Measurements from ENCODE around the gene AJUBA. TPM values are rescaled to one million over a fixed set of nuclear protein-coding genes. Genes with fewer than 3 reads are reported as not detected.

Gene AJUBA
- total and polyA plus RNA-seq, 4 donors: 7.2 to 34.2 (median 28.8) TPM

DNA sequence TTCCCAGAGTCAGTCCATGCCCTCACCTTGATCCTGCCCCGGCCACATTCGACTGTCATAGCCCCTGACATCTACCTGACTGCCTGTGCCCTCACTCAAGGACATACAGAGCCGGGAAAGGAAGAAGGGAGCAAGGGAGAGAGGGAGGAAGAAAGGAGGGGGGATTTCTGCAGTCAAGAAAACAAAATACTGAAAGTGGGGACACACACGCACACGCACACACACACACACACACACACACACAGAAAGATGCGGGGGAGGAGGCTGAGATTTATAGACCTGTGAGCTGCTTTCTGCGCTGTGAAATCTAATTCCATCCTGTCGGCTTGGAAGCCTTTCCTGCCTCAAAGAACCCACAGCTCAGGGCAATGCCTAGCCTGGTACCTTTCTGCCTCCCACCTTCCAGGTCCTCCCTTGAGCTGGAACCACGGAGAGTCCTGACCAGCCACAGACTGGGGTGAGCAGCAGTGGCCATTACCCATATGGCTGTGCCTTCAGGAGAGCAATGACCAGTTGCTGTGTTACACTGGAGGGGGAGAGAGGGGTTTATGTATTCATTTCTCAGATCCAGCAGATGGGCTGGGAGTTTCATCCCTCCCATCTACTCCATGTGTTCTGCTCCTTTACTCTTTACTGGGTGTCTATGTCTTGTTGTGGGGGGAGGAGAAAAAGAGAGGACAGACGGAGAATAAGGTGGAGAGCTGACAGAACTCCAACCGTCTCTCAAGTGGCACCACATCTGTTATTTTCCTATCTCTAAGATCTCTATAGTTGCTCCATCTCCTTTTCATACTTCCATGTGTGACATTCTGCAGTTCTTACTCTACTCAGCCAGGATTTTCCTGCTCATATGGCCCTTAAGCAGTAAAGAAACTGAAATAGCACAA is 14.7 kb upstream of the AJUBA start:
- H3K9ac ChIP-seq (ENCODE audit: insufficient read depth in 1 of 2, low read length in 2 of 2): no peak overlapping the region
- H3K36me3 ChIP-seq (ENCODE audit: control insufficient read depth in 4 of 4, insufficient read depth in 4 of 4, low read length in 4 of 4): peaks cover 0 to 9% (median 3%) of the 10 kb centered on the region in 4 donors
- TF ChIP-seq CTCF (IDR thresholded peaks at IDR 0.05; ENCODE audit: control extremely low read depth, extremely low read depth): no peak
- ATAC-seq (ENCODE audit: insufficient read depth, low FRiP score) (no peak), DNase-seq (no peak)
- no peaks in the 10 kb centered on the region for H3K9me3 ChIP-seq (ENCODE audit: control insufficient read depth in 4 of 4, insufficient read depth in 3 of 4, low read length in 3 of 4)
- 77 to 80% methylated on average over 11 of the region's 11 CpGs for WGBS, 2 donors
- H3K27ac ChIP-seq (ENCODE audit: low read depth in 1 of 2, low read length in 1 of 2): no peak overlapping the region
- no peak overlapping the region for H3K4me3 ChIP-seq
- no peaks in the 10 kb centered on the region for H3K27me3 ChIP-seq (ENCODE audit: control insufficient read depth in 3 of 3, insufficient read depth in 3 of 3, low read length in 2 of 3)
- peaks cover 0 to 8% (median 4%) of the 10 kb centered on the region in 5 donors for H3K4me1 ChIP-seq (ENCODE audit: control insufficient read depth in 5 of 5, insufficient read depth in 5 of 5, low read length in 5 of 5)

DNA sequence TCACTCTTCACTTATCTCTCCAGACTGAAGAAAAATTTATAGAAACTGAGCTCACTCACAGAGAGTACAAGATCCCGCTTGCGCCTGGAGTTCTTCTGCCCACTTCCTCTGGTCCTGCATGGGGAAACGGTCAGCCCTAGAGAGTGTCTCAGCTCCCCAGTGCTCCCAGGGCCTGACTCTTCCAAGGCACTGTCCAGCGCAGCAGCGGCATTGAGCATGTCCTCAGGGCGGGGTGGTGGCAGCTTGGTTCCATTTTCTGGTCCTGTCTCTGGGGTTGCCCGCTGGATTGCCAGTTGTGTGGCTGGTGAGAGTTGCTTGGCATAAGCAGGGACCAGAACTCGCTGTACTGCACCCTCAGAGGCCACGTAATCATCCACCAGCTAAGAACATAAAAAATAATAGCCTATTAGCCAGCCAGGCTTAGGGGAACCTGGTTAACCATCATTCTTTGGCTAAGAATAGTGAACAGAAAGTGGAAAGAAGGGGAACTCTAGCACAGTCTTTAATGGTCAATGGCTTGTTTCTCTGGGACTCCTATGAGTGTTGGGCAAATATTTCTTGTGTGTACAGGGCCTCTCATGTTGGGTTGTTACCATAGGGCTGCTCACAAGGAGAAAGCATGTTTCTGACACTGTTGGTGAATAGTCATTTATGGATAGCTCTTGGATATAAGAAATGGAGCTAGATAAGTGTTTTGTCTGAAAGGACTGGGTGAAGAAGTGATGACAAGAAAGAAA is 13.7 kb upstream of the AJUBA start:
- Histone ChIP-seq H3K4me1 (ENCODE audit: control insufficient read depth in 5 of 5, insufficient read depth in 5 of 5, low read length in 5 of 5) (peaks cover 0 to 8% (median 4%) of the 10 kb centered on the region in 5 donors), H3K4me3 (no peak overlapping the region), H3K9me3 (ENCODE audit: control insufficient read depth in 4 of 4, insufficient read depth in 3 of 4, low read length in 3 of 4) (no peaks in the 10 kb centered on the region), H3K27ac (ENCODE audit: low read depth in 1 of 2, low read length in 1 of 2) (peak overlapping the region in 1 of 2 donors; percentile 61), H3K9ac (ENCODE audit: insufficient read depth in 1 of 2, low read length in 2 of 2) (no peak overlapping the region), H3K27me3 (ENCODE audit: control insufficient read depth in 3 of 3, insufficient read depth in 3 of 3, low read length in 2 of 3) (no peaks in the 10 kb centered on the region), H3K36me3 (ENCODE audit: control insufficient read depth in 4 of 4, insufficient read depth in 4 of 4, low read length in 4 of 4) (peaks cover 0 to 9% (median 3%) of the 10 kb centered on the region in 4 donors)
- DNase-seq: no peak
- TF ChIP-seq CTCF (IDR thresholded peaks at IDR 0.05; ENCODE audit: control extremely low read depth, extremely low read depth): no peak
- WGBS, 2 donors: 85 to 94% methylated on average over 9 of the region's 9 CpGs
- no peak for ATAC-seq (ENCODE audit: insufficient read depth, low FRiP score)

GRCh38 chr14:22994762-22995275 is 12.5 kb upstream of the AJUBA start:
- Histone ChIP-seq H3K9me3 (ENCODE audit: control insufficient read depth in 4 of 4, insufficient read depth in 3 of 4, low read length in 3 of 4) (no peaks in the 10 kb centered on the region), H3K36me3 (ENCODE audit: control insufficient read depth in 4 of 4, insufficient read depth in 4 of 4, low read length in 4 of 4) (peaks cover 1 to 12% (median 3%) of the 10 kb centered on the region in 4 donors), H3K27ac (ENCODE audit: low read depth in 1 of 2, low read length in 1 of 2) (no peak overlapping the region), H3K9ac (ENCODE audit: insufficient read depth in 1 of 2, low read length in 2 of 2) (no peak overlapping the region), H3K27me3 (ENCODE audit: control insufficient read depth in 3 of 3, insufficient read depth in 3 of 3, low read length in 2 of 3) (no peaks in the 10 kb centered on the region), H3K4me1 (ENCODE audit: control insufficient read depth in 5 of 5, insufficient read depth in 5 of 5, low read length in 5 of 5) (peaks cover 0 to 8% (median 4%) of the 10 kb centered on the region in 5 donors), H3K4me3 (no peak overlapping the region)
- 9 to 16% methylated on average over 4 of the region's 4 CpGs for WGBS, 2 donors
- TF ChIP-seq CTCF (IDR thresholded peaks at IDR 0.05; ENCODE audit: control extremely low read depth, extremely low read depth): peak; percentile 28
- ATAC-seq (ENCODE audit: insufficient read depth, low FRiP score): no peak
- peak; percentile 66 to 78 (median 77) for DNase-seq

All from lung (tissue), 12 donors.